Activated CD8-positive, alpha-beta memory T cell treated with anti-CD3 and anti-CD28 coated beads for 48 hours (primary cell): Measurements from ENCODE around the gene ARID3C.
A peak's percentile ranks its signal among the peaks of the same experiment; 100 is the strongest.

Experiments used
- DNase-seq, 3 experiments: peaks; one replicate each; pipeline ENCODE4 v3.0.0-alpha.2; 2020; ENCODE audit warnings: low read depth in 2 of 3, low spot score in 2 of 3

The ARID3C gene

GRCh38 chr9:34630402-34631154, 1.7 kb upstream of the ARID3C start:
- DNase-seq: no peak

GRCh38 chr9:34629491-34629808, 584 bp upstream of the ARID3C start:
- DNase-seq: no peak

GRCh38 chr9:34627716-34628655, 880 bp downstream of the ARID3C start:
- no peak for DNase-seq

- no peak for DNase-seq
Measured at GRCh38 chr9:34625186-34625486, 3.7 kb downstream of the ARID3C start.

GRCh38 chr9:34624475-34625185, 4.2 kb downstream of the ARID3C start:
- no peak for DNase-seq

GRCh38 chr9:34623374-34624235, 5.3 kb downstream of the ARID3C start:
- no peak for DNase-seq

- peak; percentile 57 to 69 (median 67) for DNase-seq
Measured at GRCh38 chr9:34620061-34620994, 8.5 kb downstream of the ARID3C start, which contains the start of gene DCTN3. Gene DCTN3, minus strand, starts transcription at chr9:34620495. Its CDS starts 31 bp downstream, at chr9:34620464.

- no peak for DNase-seq
Measured at GRCh38 chr9:34615132-34615531, 13.7 kb downstream of the ARID3C start.

- peak in 2 of 3 experiments; percentile 49 to 52 for DNase-seq
Measured at GRCh38 chr9:34612788-34613390, 16.0 kb downstream of the ARID3C start.

GRCh38 chr9:34611811-34612787, 16.8 kb downstream of the ARID3C start, which contains the start of gene RPP25L:
Gene RPP25L, minus strand, starts transcription at chr9:34612097. Its CDS starts 801 bp downstream, at chr9:34611296.
- peak; percentile 70 to 76 (median 74) for DNase-seq

- DNase-seq: no peak
Measured at GRCh38 chr9:34611251-34611810, 17.5 kb downstream of the ARID3C start.

GRCh38 chr9:34610434-34611206, 18.2 kb downstream of the ARID3C start:
- no peak for DNase-seq

- no peak for DNase-seq
Measured at GRCh38 chr9:34607331-34607730, 21.5 kb downstream of the ARID3C start.

GRCh38 chr9:34606905-34607304, 22.0 kb downstream of the ARID3C start:
- DNase-seq: no peak

- DNase-seq: no peak
Measured at GRCh38 chr9:34606190-34606589, 22.7 kb downstream of the ARID3C start.

- DNase-seq: peak; percentile 41 to 75 (median 64)
Measured at GRCh38 chr9:34603610-34604231, 25.1 kb downstream of the ARID3C start.
